GM23338 (cell line): Measurements from ENCODE around the gene GUCY2C. TPM values are rescaled to one million over a fixed set of nuclear protein-coding genes. Genes with fewer than 3 reads are reported as not detected.

Experiments
- ATAC-seq: fragments of 200-7000 bp; cut with Tn5 transposase; 3 replicates; pipeline ENCODE4 v1.9.1; 2020
- DNase-seq: peaks from one replicate; pipeline ENCODE4 v3.0.0-alpha.2; 2015; ENCODE audit warnings: low spot score
- H2AFZ ChIP-seq: fragments of 200-600 bp; sonication (generic); 2 replicates; pipeline ENCODE4 v1.8.0; 2016; ENCODE audit warnings: antibody characterized with exemption, mild to moderate bottlenecking, moderate library complexity
- H3F3A ChIP-seq: fragments of 200-600 bp; sonication (generic); replicated peaks from 2 replicates; pipeline ENCODE4 v1.8.0; 2017; ENCODE audit warnings: antibody characterized with exemption, mixed run types, low read depth
- H3K27ac ChIP-seq: fragments of 200-600 bp; sonication (generic); 2 replicates; pipeline ENCODE4 v1.6.1; 2016; ENCODE audit warnings: low read depth
- H3K27me3 ChIP-seq: fragments of 200-600 bp; sonication (generic); 2 replicates; pipeline ENCODE4 v1.8.0; 2016; ENCODE audit warnings: mild to moderate bottlenecking, mixed run types, moderate library complexity; ENCODE audit not compliant: insufficient read depth
- H3K36me3 ChIP-seq: fragments of 200-600 bp; sonication (generic); 2 replicates; pipeline ENCODE4 v1.8.0; 2016; ENCODE audit warnings: mild to moderate bottlenecking; ENCODE audit not compliant: insufficient read depth
- H3K4me1 ChIP-seq: fragments of 200-600 bp; sonication (generic); 2 replicates; pipeline ENCODE4 v1.8.0; 2016; ENCODE audit warnings: mild to moderate bottlenecking, moderate library complexity; ENCODE audit not compliant: insufficient read depth
- H3K4me2 ChIP-seq: fragments of 200-600 bp; sonication (generic); 2 replicates; pipeline ENCODE4 v1.7.1; 2017; ENCODE audit warnings: mixed run types
- H3K4me3 ChIP-seq: fragments of 200-600 bp; sonication (generic); 2 replicates; pipeline ENCODE4 v1.6.1; 2016; ENCODE audit warnings: mixed run types
- H3K79me2 ChIP-seq: fragments of 200-600 bp; sonication (generic); replicated peaks from 2 replicates; pipeline ENCODE4 v1.8.0; 2017; ENCODE audit warnings: mild to moderate bottlenecking; ENCODE audit not compliant: insufficient read depth
- H3K9me2 ChIP-seq: fragments of 200-600 bp; sonication (generic); 2 replicates; pipeline ENCODE4 v1.8.0; 2017; ENCODE audit not compliant: insufficient read depth
- H4K20me1 ChIP-seq: fragments of 200-600 bp; sonication (generic); replicated peaks from 2 replicates; pipeline ENCODE4 v1.8.0; 2017; ENCODE audit warnings: mild to moderate bottlenecking; ENCODE audit not compliant: insufficient read depth
- H3K27ac Mint-ChIP-seq: 2 replicates; pipeline ENCODE4 v1.8.0; 2020; ENCODE audit warnings: inconsistent platforms, mild to moderate bottlenecking, moderate library complexity, mixed read lengths
- H3K27me3 Mint-ChIP-seq: 3 replicates; pipeline ENCODE4 v1.8.0; 2022; ENCODE audit warnings: low read depth, mild to moderate bottlenecking, moderate library complexity, mixed read lengths, inconsistent platforms; ENCODE audit not compliant: insufficient read depth, poor library complexity
- H3K36me3 Mint-ChIP-seq: 3 replicates; pipeline ENCODE4 v1.8.0; 2021; ENCODE audit warnings: low read depth, mild to moderate bottlenecking, inconsistent platforms, moderate library complexity, mixed read lengths
- H3K4me1 Mint-ChIP-seq: 3 replicates; pipeline ENCODE4 v1.8.0; 2020; ENCODE audit warnings: mild to moderate bottlenecking, inconsistent platforms, mixed read lengths
- H3K4me3 Mint-ChIP-seq: 3 replicates; pipeline ENCODE4 v1.8.0; 2021; ENCODE audit warnings: moderate library complexity, mild to moderate bottlenecking, inconsistent platforms, mixed read lengths
- H3K9me3 Mint-ChIP-seq: 3 replicates; pipeline ENCODE4 v1.8.0; 2020; ENCODE audit warnings: moderate library complexity, mild to moderate bottlenecking, inconsistent platforms, mixed read lengths
- CREB1 ChIP-seq: fragments of 250-450 bp; sonication (Bioruptor Pico); IDR thresholded peaks from 2 replicates; pipeline ENCODE4 v1.5.0; 2020; ENCODE audit warnings: low read depth, mild to moderate bottlenecking, moderate library complexity
- CTCF ChIP-seq, 2 experiments: fragments of 200-600 bp in 1 of 2; sonication (generic) in 1 of 2; conservative IDR thresholded peaks; 2 replicates each; pipeline versions ENCODE4 v1.5.1 to v1.6.1; 2016 to 2017; ENCODE audit warnings: antibody characterized with exemption in 2 of 2, low read depth in 2 of 2, mild to moderate bottlenecking in 2 of 2, moderate library complexity in 1 of 2
- ETS1 ChIP-seq: IDR thresholded peaks from 2 replicates; pipeline ENCODE4 v1.6.1; 2016; ENCODE audit warnings: antibody characterized with exemption
- EZH2 ChIP-seq: fragments of 200-600 bp; sonication (generic); IDR thresholded peaks from one replicate; pipeline ENCODE4 v1.8.0; 2017; ENCODE audit warnings: antibody characterized with exemption, mild to moderate bottlenecking, low read depth; ENCODE audit not compliant: unreplicated experiment
- JUNB ChIP-seq: IDR thresholded peaks from one replicate; pipeline ENCODE4 v1.6.1; 2016; ENCODE audit warnings: antibody characterized with exemption; ENCODE audit not compliant: unreplicated experiment
- POLR2AphosphoS5 ChIP-seq: IDR thresholded peaks from 2 replicates; pipeline ENCODE4 v1.6.1; 2016; ENCODE audit warnings: antibody characterized with exemption, low read depth
- REST ChIP-seq: IDR thresholded peaks from one replicate; pipeline ENCODE4 v1.6.1; 2018; ENCODE audit warnings: antibody characterized with exemption; ENCODE audit not compliant: unreplicated experiment
- STAT1 ChIP-seq: IDR thresholded peaks from one replicate; pipeline ENCODE4 v1.6.1; 2016; ENCODE audit warnings: antibody characterized with exemption; ENCODE audit not compliant: unreplicated experiment
- ZNF114 ChIP-seq: fragments of 250-450 bp; sonication (Bioruptor Pico); IDR thresholded peaks from 2 replicates; pipeline ENCODE4 v1.5.0; 2020; ENCODE audit warnings: mild to moderate bottlenecking, moderate library complexity
- ZNF331 ChIP-seq: fragments of 250-450 bp; sonication (Bioruptor Pico); IDR thresholded peaks from 2 replicates; pipeline ENCODE4 v1.5.0; 2020; ENCODE audit warnings: low read depth, mild to moderate bottlenecking, moderate library complexity
- polyA plus RNA-seq: library from polyadenylated mRNA; unstranded; fragments of >200 nt; fragmentation: Nextera tagmentation; extraction: Ambion mirVana; gene quantifications from 2 replicates; pipeline ENCODE4 v1.2.1, GENCODE V29; 2016
- total RNA-seq: library from RNA; depleted of rRNA; stranded (reverse); fragments of >200 nt; shearing (Covaris generic); gene quantifications from 2 replicates; pipeline ENCODE4 v1.2.3, GENCODE V29; 2014

Gene GUCY2C
- total and polyA plus RNA-seq, 2 experiments from 2014 or later: 2.1 to 3.1 TPM

DNA sequence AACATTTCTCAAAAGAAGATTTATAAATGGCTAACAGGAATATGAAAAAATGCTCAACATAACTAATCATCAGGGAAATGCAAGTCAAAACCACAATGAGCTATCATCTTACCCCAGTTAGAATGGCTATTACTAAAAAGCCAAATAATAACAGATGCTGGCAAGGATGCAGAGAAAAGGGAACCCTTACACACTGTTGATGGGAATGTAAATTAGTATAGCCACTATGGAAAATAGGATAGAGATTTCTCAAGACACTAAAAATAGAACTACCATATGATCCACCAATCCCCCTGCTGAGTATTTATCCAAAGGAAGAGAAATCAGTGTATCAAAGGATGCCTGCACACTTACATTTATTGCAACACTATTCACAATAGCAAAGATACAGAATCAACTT, 58.3 kb downstream of the GUCY2C start (continued):
- TF ChIP-seq REST: no peak

- H3K9me3 Mint-ChIP-seq: peaks cover 23% of the 10 kb centered on the region
- no peaks in the 10 kb centered on the region for H3F3A ChIP-seq
- TF ChIP-seq CTCF (conservative IDR thresholded peaks at IDR 0.05; ENCODE audit: low read depth in 2 of 2) (no peak), JUNB (no peak), ZNF114 (CRISPR knock-in tag) (no peak), EZH2 (no peak), POLR2AphosphoS5 (no peak)
- H3K4me1 ChIP-seq: peaks cover 19% of the 10 kb centered on the region
- no peaks in the 10 kb centered on the region for H3K27me3 ChIP-seq
- H3K27me3 Mint-ChIP-seq: no peaks in the 10 kb centered on the region
- H3K9me2 ChIP-seq: no peaks in the 10 kb centered on the region; the same call in 1 of the 2 replicates
- no peak overlapping the region for H3K4me3 Mint-ChIP-seq
- no peak overlapping the region for H3K4me2 ChIP-seq
- no peaks in the 10 kb centered on the region for H4K20me1 ChIP-seq
- H3K4me3 ChIP-seq: no peak overlapping the region
- DNase-seq (no peak), ATAC-seq (no peak)
- H3K27ac ChIP-seq: no peak overlapping the region
- peaks cover 10% of the 10 kb centered on the region; the same call in 2 of the 3 replicates for H3K4me1 Mint-ChIP-seq
- H2AFZ ChIP-seq: no peak overlapping the region
- peaks cover 5% of the 10 kb centered on the region; the same call in 1 of the 2 replicates for H3K36me3 ChIP-seq
- no peak overlapping the region for H3K27ac Mint-ChIP-seq
- H3K36me3 Mint-ChIP-seq: peaks cover 24% of the 10 kb centered on the region
- H3K79me2 ChIP-seq: no peaks in the 10 kb centered on the region
These were observed 60.6 kb downstream of the GUCY2C start for GRCh38 chr12:14635776-14636175.

DNA sequence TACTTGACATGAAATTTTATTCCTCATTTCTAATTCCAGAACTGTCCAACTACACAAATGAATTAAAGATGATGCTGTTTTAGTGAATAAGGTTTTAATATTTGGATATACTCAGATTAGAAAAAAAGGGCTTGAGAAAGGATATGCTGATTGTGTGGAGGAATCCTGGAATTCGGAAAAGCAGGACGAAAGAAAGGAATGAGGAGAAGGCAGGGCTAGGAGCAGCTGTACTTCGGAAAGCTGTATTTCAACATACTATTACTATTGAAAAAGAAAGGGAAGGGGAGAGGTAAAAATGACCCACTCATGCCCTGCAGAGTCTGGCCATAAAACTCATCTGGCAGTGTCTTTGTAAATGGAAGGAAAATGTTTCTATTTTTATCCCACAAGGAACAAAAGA, 65.6 kb downstream of the GUCY2C start:
- ATAC-seq: peak; percentile 62
- Mint-ChIP-seq H3K27ac (no peak overlapping the region), H3K36me3 (peaks cover 5% of the 10 kb centered on the region; the same call in 1 of the 3 replicates), H3K4me3 (no peak overlapping the region), H3K9me3 (peaks cover 6% of the 10 kb centered on the region; the same call in 2 of the 3 replicates), H3K27me3 (no peaks in the 10 kb centered on the region), H3K4me1 (peaks cover 11% of the 10 kb centered on the region; the same call in 2 of the 3 replicates)
- H3K36me3 ChIP-seq: no peaks in the 10 kb centered on the region
- TF ChIP-seq CREB1 (no peak), CTCF (conservative IDR thresholded peaks at IDR 0.05; ENCODE audit: low read depth in 2 of 2) (no peak), ZNF331 (CRISPR knock-in tag) (no peak), REST (no peak), STAT1 (no peak), ETS1 (no peak), ZNF114 (CRISPR knock-in tag) (no peak), POLR2AphosphoS5 (no peak)
- no peak overlapping the region for H3K27ac ChIP-seq
- DNase-seq: peak; percentile 58
- H3K4me1 ChIP-seq: peaks cover 17% of the 10 kb centered on the region
- no peak overlapping the region for H2AFZ ChIP-seq
- no peak overlapping the region for H3K4me2 ChIP-seq
- H3K4me3 ChIP-seq: no peak overlapping the region
- no peaks in the 10 kb centered on the region for H3K79me2 ChIP-seq
- H3K9me2 ChIP-seq: no peaks in the 10 kb centered on the region; the same call in 1 of the 2 replicates
- H3K27me3 ChIP-seq: no peaks in the 10 kb centered on the region
- H4K20me1 ChIP-seq: no peaks in the 10 kb centered on the region
- no peaks in the 10 kb centered on the region for H3F3A ChIP-seq
